Lung microvascular endothelial cell (primary cell): Measurements from ENCODE around the gene NLRC4. TPM values are rescaled to one million over a fixed set of nuclear protein-coding genes. Genes with fewer than 3 reads are reported as not detected.
"Not testable (repeated sequence)": the region's sequence is repeated elsewhere in the genome, so short reads cannot be mapped to it uniquely, and the experiment has no call there.

Experiments
- DNase-seq, 2 donors: peaks; one replicate each; pipeline versions ENCODE4 v3.0.0 to v3.0.0-alpha.2; 2010; ENCODE audit warnings: low read depth in 2 of 2
- total RNA-seq: library from RNA; depleted of rRNA; stranded (reverse); fragments of >200 nt; gene quantifications from 2 replicates; pipeline ENCODE4 v1.2.1, GENCODE V29; 2014

The NLRC4 gene
- not detected in 2 replicates for total RNA-seq

- DNase-seq = no peak
Measured at GRCh38 chr2:32264422-32265105, at the start of gene NLRC4. TSS of gene NLRC4 (minus strand) at chr2:32264886. CDS start at chr2:32256775, 8,111 bp downstream.

GRCh38 chr2:32310577-32310976 lies 45.9 kb upstream of the NLRC4 start:
- no peak for DNase-seq

- not testable (repeated sequence) for DNase-seq
Measured at GRCh38 chr2:32293966-32294562, 29.4 kb upstream of the NLRC4 start.

- not testable (repeated sequence) for DNase-seq
Measured at GRCh38 chr2:32293493-32293892, 28.8 kb upstream of the NLRC4 start.

DNA sequence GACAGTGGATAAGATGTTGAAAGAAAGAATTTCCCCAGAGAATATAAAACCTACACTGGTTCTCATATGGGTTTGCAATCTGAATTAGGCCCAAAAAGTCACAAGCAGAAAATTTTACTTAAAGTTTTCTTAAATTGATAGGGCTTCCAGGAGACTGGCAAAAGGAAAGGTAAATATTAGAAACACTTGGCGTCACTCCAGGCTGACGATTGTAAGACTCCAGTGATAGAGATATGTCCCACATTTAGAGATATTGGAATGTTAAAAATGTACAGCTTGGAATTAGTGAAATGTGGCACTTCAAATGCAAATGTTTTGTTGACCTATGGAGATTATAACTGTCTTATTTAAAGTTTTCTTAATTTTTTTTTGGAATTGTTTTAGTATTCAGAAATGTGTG lies 27.1 kb upstream of the NLRC4 start:
- DNase-seq = peak in 1 of 2 donors; percentile 27

GRCh38 chr2:32290000-32290339 lies 25.3 kb upstream of the NLRC4 start:
- no peak for DNase-seq

- DNase-seq = peak; percentile 92
Measured at GRCh38 chr2:32289165-32289999, 24.7 kb upstream of the NLRC4 start.

- peak; percentile 62 to 85 for DNase-seq
Measured at GRCh38 chr2:32284321-32284720, 19.6 kb upstream of the NLRC4 start.

DNA sequence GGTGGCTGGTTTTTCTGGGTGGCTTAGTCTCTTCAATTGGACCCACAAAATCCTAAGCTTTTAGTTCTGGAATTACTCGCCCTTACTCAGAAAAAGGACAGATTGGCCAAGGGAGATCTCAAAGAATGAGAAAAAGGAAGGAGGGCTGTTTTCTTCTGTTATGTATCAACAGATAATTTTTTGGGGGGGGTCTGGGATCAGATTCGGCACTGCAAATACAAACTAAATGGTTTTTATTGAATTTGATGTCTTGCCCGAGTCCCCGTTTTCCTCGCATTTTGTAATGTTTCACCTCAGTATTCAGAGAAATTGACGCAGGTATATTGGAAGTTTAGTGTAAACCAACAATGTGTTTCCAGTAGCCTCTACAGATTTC lies 13.8 kb upstream of the NLRC4 start:
- DNase-seq = no peak

- DNase-seq = peak; percentile 94
Measured at GRCh38 chr2:32277674-32278477, 13.2 kb upstream of the NLRC4 start, which contains the start of gene YIPF4. TSS of gene YIPF4 (plus strand) at chr2:32277904. CDS start at chr2:32278156, 252 bp downstream.

DNA sequence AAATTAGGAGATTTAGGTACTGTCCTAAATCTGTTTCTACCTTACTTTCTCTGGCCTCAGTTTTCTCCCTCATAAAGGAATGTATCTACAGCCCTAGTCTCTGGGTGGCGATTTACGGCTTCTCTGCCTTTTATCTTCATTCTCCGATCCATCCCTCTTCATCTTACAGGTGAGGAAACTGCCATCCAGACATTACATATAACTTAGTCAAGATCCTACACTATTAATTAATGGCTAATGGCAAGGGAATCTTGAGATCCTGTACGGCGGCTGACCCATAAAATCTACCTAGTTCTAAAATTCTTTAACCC lies 12.6 kb upstream of the NLRC4 start:
- DNase-seq = no peak

GRCh38 chr2:32275790-32276189 lies 11.1 kb upstream of the NLRC4 start:
- DNase-seq = not testable (repeated sequence)

DNA sequence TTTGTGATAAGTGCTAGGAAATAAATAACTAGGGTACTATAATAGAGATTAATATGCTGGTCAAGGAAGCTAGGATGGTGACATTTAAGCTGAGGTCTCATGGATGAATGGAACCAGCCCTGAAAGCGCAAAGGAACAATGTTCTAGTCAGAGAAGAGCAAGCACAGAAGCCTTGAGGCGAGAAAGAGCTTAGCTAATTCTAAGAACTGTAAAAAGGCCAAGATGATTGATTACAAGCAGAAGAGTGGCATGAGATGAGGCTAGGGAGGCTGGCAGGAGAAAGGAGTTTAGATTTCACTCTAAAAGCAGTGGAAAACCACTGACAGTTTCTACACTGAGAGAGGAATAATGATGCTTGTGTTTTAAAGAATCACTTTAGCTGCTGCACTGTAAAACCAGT lies 9.6 kb upstream of the NLRC4 start:
- no peak for DNase-seq

- no peak for DNase-seq
Measured at GRCh38 chr2:32272279-32272678, 7.6 kb upstream of the NLRC4 start.

- DNase-seq = no peak
Measured at GRCh38 chr2:32271063-32271462, 6.4 kb upstream of the NLRC4 start.

- DNase-seq = no peak
Measured at GRCh38 chr2:32262105-32262504, 2.6 kb downstream of the NLRC4 start.

GRCh38 chr2:32260376-32260775 lies 4.3 kb downstream of the NLRC4 start:
- DNase-seq = no peak

DNA sequence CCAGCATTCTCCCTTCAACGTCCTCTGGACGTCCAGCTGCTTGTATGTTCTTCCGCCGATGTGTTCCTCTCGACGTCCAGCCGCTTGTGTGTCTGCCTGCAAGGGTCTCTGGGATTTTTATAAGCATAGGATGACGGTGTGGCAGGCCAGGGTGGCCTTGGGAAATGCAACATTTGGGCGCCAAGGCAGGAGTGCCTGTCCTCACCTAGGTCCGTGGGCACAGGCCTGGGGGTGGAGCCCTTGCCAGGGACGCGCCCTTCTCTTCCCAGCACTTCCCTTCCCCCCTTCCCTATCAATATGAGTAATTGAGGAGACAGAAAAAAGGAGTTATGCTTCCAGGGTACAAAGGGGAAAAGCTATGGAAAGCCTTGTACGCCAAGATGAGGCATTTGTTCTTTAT lies 6.4 kb downstream of the NLRC4 start:
- no peak for DNase-seq

DNA sequence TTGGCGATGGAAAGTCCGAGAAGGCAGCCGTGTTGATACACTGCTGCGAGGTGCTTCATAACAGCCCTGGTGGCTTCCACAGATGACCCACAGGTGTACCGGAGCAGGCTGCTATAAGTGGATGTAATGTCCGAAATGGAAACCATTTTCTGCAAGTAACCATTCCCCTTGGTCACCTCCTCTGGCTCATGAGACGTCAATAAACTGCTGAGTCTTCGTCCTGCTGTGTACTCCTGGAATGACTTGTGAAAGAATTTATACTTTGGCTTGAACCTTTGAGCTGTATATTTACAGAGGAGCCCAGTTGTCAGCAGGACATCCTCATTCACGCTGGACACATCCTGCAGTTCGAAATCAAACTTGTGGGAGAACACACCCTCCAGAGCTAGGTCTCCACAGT lies 14.4 kb downstream of the NLRC4 start:
- no peak for DNase-seq

DNA sequence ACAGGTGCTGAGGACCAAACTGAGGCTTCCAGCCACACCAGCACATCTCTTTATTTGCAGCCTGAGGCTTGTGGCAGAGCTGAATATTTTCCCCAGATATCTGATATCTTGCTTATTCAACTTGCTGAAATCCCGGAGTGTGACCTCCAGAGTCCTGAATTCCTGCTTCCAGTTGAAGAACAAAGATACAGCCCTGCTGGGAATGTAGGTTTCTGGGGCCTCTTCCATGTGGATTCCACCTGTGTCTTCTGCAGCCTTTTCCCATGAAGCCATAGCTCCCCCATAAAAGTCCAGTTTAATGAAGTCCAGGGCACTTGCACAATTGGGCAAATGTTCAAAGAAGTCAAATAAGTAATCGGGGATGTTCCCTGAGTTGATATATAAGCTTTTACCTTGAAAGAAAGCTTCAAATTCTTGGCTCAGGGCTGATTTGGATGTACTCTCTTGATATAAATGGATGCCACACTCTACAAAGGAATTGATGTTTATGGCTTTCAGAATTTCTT lies 14.9 kb downstream of the NLRC4 start:
- no peak for DNase-seq

DNA sequence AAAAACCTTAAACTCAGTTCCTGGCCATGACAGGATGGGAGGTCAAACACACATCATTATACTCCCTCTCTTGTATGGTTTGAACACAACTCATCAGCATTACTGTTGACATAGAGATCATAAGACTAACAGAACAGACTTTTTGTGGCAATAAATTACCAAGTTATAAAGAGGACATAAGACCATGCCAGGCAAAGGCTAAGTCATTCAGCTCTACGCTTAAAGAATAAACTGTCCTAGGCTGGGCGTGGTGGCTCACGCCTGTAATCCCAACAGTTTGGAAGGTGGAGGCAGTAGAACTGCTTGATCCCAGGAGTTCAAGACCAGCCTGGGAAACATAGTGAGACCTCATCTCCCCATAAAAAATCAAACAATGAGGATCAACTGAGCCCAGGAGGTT lies 16.4 kb downstream of the NLRC4 start:
- no peak for DNase-seq

- DNase-seq = no peak
Measured at GRCh38 chr2:32246911-32247310, 17.8 kb downstream of the NLRC4 start.
